NCI-H2227 (cell line): ENCODE results near the gene NDST1.
"Not testable (repeated sequence)": the region's sequence is repeated elsewhere in the genome, so short reads cannot be mapped to it uniquely, and the experiment has no call there.

Experiments used
- DNase-seq: peaks from one replicate; lab custom pipeline; 2025; ENCODE audit not compliant: unreplicated experiment; lab: John Stamatoyannopoulos, UW

Gene NDST1

GRCh38 chr5:150505816-150506215, 2.1 kb upstream of the NDST1 start:
- DNase-seq: no peak

GRCh38 chr5:150506571-150507473, 1.1 kb upstream of the NDST1 start:
- no peak for DNase-seq

- no peak for DNase-seq
Measured at GRCh38 chr5:150508277-150508640, 328 bp downstream of the NDST1 start.

- no peak for DNase-seq
Measured at GRCh38 chr5:150508828-150509227, 897 bp downstream of the NDST1 start.

- DNase-seq: no peak
Measured at GRCh38 chr5:150509992-150510391, 2.1 kb downstream of the NDST1 start.

- peak; percentile 31 for DNase-seq
Measured at GRCh38 chr5:150510460-150511263, 2.7 kb downstream of the NDST1 start.

GRCh38 chr5:150511578-150512367, 3.8 kb downstream of the NDST1 start:
- DNase-seq: peak; percentile 62

- no peak for DNase-seq
Measured at GRCh38 chr5:150512368-150512747, 4.4 kb downstream of the NDST1 start.

GRCh38 chr5:150513375-150514309, 5.7 kb downstream of the NDST1 start:
- DNase-seq: peak; percentile 84

GRCh38 chr5:150514708-150515211, 6.8 kb downstream of the NDST1 start:
- no peak for DNase-seq

- DNase-seq: no peak
Measured at GRCh38 chr5:150515446-150515845, 7.5 kb downstream of the NDST1 start.

- peak; percentile 34 for DNase-seq
Measured at GRCh38 chr5:150516011-150516410, 8.1 kb downstream of the NDST1 start.

- no peak for DNase-seq
Measured at GRCh38 chr5:150517272-150518152, 9.6 kb downstream of the NDST1 start.

GRCh38 chr5:150518712-150519559, 11.0 kb downstream of the NDST1 start:
- DNase-seq: not testable (repeated sequence)

GRCh38 chr5:150519560-150519945, 11.6 kb downstream of the NDST1 start:
- DNase-seq: no peak

- no peak for DNase-seq
Measured at GRCh38 chr5:150519978-150520377, 12.0 kb downstream of the NDST1 start.

- DNase-seq: no peak
Measured at GRCh38 chr5:150520747-150521521, 13.0 kb downstream of the NDST1 start.

- no peak for DNase-seq
Measured at GRCh38 chr5:150521522-150521817, 13.5 kb downstream of the NDST1 start.
